Fibroblast of the aortic adventitia (primary cell): ENCODE data around the gene CALML6. TPM values are rescaled to one million over a fixed set of nuclear protein-coding genes. Genes with fewer than 3 reads are reported as not detected.
"Not testable (repeated sequence)": the region's sequence is repeated elsewhere in the genome, so short reads cannot be mapped to it uniquely, and the experiment has no call there.

Source experiments
- DNase-seq: peaks from one replicate; pipeline ENCODE4 v3.0.0-alpha.2; 2010; ENCODE audit warnings: low read depth
- H3K4me3 ChIP-seq: 2 replicates; pipeline ENCODE4 v1.5.1; 2011; ENCODE audit warnings: low read depth, mild to moderate bottlenecking, control low read depth, low read length, moderate library complexity
- total RNA-seq: library from RNA; depleted of rRNA; stranded (reverse); fragments of >200 nt; gene quantifications from 2 replicates; pipeline ENCODE4 v1.2.3, GENCODE V29; 2012; ENCODE audit warnings: low replicate concordance
- TF ChIP-seq, protein P1 (sequence below): IDR thresholded peaks from 2 replicates; pipeline ENCODE4 v1.5.1; 2011; ENCODE audit warnings: mild to moderate bottlenecking, low read length, control low read depth, inconsistent platforms; ENCODE audit not compliant: insufficient read depth

CALML6 gene
- total RNA-seq, 1 donor, result 0.36 TPM

DNA sequence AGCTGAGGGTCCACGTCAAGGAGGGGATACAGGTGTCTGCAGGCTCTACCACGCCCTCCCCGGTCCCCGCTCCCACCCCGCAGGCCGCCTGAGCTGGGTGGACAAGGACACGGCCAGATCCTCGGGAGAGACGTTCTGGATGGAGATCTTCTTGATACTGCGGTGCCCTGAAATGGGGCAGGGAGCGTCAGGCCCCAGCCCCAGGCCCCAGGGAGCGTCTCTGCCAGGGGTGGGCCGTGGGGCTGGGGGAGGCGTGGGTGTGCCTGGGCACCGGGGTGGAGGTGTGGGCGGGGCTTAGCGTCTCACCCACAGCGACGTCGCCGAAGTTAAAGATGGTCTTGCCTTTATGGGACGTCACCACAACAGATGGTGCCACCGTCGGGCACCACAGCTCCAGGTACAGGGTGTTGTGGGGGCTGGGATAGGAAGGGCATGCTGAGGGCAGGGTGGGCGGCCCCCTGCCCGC is 11.3 kb downstream of the CALML6 start:
- DNase-seq, result no peak
- no peak overlapping the region for H3K4me3 ChIP-seq
- TF ChIP-seq, protein P1, sequence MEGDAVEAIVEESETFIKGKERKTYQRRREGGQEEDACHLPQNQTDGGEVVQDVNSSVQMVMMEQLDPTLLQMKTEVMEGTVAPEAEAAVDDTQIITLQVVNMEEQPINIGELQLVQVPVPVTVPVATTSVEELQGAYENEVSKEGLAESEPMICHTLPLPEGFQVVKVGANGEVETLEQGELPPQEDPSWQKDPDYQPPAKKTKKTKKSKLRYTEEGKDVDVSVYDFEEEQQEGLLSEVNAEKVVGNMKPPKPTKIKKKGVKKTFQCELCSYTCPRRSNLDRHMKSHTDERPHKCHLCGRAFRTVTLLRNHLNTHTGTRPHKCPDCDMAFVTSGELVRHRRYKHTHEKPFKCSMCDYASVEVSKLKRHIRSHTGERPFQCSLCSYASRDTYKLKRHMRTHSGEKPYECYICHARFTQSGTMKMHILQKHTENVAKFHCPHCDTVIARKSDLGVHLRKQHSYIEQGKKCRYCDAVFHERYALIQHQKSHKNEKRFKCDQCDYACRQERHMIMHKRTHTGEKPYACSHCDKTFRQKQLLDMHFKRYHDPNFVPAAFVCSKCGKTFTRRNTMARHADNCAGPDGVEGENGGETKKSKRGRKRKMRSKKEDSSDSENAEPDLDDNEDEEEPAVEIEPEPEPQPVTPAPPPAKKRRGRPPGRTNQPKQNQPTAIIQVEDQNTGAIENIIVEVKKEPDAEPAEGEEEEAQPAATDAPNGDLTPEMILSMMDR, result no peak

DNA sequence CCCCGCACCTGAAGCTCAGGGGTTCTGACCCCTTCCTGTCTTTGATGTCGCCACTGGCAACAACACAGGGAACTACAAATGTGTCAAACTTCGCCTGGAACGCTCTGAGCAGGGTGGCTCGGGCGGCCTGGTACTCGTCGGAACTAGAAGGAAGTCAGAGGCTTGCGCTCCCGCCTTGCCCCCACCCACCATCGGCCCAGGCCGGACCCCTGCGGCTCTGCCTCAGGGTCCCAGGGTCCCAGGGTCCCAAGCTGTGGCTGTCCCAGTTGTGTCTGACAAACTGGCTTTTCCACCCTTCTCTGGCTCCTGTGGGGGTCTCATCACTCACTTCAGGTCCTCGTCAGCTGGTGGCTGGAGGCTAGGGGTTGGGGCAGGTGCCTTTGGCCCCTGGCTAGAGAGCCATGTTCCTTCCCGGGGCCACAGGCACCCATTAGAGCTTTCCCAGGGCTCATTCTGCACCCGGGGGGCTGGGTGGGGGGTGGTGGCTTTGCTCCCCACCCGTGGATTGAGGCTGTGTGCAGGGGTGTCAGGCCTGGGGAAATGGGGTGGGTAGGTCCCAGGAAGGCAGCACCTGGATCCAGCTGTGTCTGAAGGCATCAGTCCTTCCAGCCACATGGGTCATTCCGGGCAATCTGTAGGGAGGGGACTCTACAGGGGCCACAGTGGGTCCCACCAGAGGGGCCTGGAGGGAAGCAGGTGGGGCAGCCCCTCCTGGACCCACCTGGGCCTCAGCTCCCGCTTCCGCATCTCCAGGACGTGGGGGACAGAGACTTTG is 12.0 kb downstream of the CALML6 start:
- TF ChIP-seq, protein P1, result no peak
- H3K4me3 ChIP-seq, result no peak overlapping the region
- no peak for DNase-seq

DNA sequence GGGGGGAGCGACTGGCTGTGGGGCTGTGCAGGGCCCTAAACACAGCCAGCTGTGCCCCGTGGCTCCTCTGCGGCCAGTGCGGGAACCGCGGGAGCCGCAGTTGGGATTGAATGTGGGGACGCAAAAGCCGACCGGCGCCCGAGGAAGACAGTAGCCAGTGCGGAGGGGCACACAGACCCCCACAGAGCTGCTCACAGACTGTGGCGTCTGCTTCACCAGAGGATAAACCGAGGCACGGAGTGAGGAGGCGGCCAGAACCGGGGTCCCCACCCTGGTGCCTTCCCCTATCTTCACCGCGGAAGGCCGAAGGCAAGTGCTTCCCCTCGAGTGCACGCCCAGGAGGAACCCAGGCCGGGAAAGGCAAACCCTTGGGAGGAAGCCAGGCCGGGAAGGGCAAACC is 12.7 kb downstream of the CALML6 start:
- no peak overlapping the region for H3K4me3 ChIP-seq
- TF ChIP-seq, protein P1, result no peak
- no peak for DNase-seq

DNA sequence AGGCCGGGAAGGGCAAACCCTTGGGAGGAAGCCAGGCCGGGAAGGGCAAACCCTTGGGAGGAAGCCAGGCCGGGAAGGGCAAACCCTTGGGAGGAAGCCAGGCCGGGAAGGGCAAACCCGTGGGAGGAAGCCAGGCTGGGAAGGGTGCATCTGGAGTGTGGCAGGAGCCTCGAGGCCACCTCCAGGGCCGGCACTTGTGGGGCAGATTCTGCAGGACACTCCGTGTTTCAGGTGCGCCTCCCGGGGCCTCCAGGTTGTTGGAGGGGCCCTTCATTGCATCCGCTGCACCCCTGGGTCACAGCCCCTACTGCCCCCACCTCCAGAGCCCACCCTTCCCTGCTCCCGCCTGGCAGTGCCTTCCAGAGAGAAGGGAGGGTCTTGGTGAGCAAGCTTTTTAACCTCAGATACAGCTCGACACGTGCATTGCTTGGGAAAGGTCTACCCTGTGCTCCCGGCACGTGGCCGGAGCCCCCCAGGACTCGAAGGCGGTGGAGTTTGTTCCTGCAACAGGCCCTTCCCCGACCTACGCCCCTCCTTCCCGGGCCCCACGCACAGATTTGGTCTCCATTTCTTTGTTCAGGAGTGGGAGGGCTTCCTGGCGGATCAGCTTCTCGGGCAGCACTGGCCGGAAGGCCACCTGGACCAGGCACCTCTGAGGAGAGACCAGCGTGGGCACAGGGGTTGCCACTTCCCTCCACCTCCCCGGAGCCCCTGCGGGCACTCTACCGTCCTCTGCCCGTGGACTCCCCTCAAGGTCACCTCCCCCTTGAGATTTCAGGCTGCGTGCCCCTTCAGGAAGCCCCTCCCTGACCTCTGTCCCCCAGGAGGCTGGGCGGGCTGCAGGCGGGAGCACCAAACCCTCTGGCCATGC is 13.4 kb downstream of the CALML6 start:
- TF ChIP-seq, protein P1, result no peak
- no peak overlapping the region for H3K4me3 ChIP-seq
- DNase-seq, result no peak

DNA sequence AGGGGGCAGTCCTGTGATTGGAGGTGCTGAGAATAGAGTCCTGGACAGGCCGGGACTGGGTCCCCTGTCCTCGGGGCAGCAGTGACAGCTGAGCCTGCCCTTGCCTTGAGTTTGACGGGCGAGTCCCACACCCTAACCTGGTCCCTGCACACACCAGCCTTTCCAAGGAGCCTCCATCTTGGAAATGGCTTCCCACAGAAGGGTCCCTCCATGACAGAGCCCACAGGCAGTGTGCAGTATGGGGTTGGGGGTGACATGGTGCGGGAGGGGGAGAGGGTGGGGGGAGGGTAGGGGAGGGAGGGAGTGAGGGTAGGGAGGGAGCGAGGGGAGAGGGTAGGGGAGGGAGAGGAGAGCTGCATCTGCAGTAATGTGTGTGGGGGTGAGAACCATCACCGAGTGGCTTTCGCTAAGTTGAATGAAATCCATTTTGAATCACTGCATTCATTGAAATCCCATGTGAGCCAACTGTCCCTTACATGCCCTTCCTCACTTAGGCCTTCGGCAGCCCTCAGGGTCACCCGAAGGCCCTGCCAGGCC is 14.1 kb downstream of the CALML6 start:
- no peak overlapping the region for H3K4me3 ChIP-seq
- no peak for DNase-seq
- TF ChIP-seq, protein P1, result no peak

DNA sequence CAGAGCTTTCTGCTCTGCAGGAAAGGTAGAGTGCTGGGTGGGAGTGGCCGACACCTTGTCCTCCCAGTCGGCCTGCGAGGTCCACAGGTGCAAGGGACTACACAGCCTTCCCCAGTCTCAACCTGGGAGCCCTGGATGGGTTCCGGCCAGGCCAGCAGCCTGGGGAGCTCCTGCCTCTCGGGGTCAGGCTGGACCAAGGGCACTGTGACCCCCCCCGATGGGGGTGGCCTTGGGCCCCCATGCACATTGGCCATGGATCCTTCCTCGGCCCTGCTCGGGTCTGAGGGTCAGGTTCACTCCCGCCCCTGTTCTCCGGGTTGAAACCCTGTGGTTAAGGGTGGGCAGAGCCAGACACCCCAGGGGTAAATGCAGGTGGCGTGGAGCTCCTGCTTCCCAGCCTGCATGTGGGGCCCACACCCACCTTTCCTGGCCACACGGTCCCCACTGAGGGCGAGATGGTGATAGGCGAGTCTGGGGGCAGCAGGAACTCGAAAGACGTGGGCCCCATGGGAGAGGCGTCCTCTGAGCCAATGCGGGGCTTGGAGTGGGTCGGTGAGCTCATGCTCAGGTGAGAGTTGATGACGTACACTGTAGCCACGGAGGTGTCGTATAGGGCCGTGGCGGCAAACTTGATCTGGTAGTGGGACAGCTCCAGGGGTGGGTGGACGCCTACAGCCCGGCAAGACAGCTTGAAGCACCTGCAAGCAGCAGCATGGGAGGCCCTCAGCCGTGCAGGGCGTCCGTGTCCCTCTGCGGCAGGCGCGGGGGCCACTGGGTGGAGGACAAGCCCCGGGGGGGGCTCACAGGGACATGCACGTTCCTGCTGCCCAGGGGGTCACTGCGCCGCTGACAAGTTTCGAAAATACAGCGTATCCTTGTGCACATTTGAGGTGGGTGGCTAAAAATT is 14.8 kb downstream of the CALML6 start:
- no peak for DNase-seq

DNA sequence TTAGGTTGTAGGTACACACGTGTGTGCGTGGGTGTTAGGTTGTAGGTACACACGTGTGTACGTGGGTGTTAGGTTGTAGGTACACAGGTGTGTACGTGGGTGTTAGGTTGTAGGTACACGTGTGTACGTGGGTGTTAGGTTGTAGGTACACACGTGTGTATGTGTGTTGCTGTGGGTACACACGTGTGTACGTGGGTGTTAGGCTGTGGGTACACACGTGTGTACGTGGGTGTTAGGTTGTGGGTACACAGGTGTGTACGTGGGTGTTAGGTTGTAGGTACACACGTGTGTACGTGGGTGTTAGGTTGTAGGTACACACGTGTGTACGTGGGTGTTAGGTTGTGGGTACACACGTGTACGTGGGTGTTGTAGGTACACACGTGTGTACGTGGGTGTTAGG is 19.8 kb downstream of the CALML6 start:
- DNase-seq, result not testable (repeated sequence)

More for the DNA sequence above, 14.8 kb downstream of the CALML6 start:
- TF ChIP-seq, protein P1, result no peak
- H3K4me3 ChIP-seq, result no peak overlapping the region

More for the DNA sequence above, 19.8 kb downstream of the CALML6 start:
- not testable (repeated sequence) for H3K4me3 ChIP-seq
